DND-41 (cell line): ENCODE results near the gene GALNT5.

Experiments used
- ATAC-seq: fragments of 200-7000 bp; cut with Tn5 transposase; 3 replicates; pipeline ENCODE4 v1.9.1; 2021; ENCODE audit warnings: low read depth; ENCODE audit not compliant: insufficient read depth
- DNase-seq: peaks from one replicate; pipeline ENCODE4 v3.0.0-alpha.2; 2020
- H2AFZ ChIP-seq: 2 replicates; pipeline ENCODE4 v1.6.0; 2012; ENCODE audit warnings: low read depth, low read length
- H3K27ac ChIP-seq: 2 replicates; pipeline ENCODE4 v1.5.1; 2012; ENCODE audit warnings: low read length, inconsistent platforms
- H3K27me3 ChIP-seq: fragments of 200-600 bp; sonication (generic); 2 replicates; pipeline ENCODE4 v1.6.0; 2012; ENCODE audit warnings: low read length, mild to moderate bottlenecking, inconsistent platforms; ENCODE audit not compliant: insufficient read depth, poor library complexity
- H3K36me3 ChIP-seq: 2 replicates; pipeline ENCODE4 v1.5.1; 2012; ENCODE audit warnings: low read length, inconsistent platforms; ENCODE audit not compliant: insufficient read depth
- H3K4me1 ChIP-seq: 2 replicates; pipeline ENCODE4 v1.5.1; 2012; ENCODE audit warnings: mild to moderate bottlenecking, low read length; ENCODE audit not compliant: insufficient read depth
- H3K4me2 ChIP-seq: 2 replicates; pipeline ENCODE4 v1.6.0; 2012; ENCODE audit warnings: mild to moderate bottlenecking, moderate library complexity, low read length, inconsistent platforms; ENCODE audit not compliant: insufficient read depth
- H3K4me3 ChIP-seq, 2 experiments: fragments of 200-600 bp in 1 of 2; shearing (Covaris generic) in 1 of 2; 2 replicates each; pipeline ENCODE4 v1.5.1; 2012 to 2016; ENCODE audit warnings: inconsistent platforms in 2 of 2, low read length in 2 of 2, mild to moderate bottlenecking in 2 of 2, low read depth in 1 of 2, moderate library complexity in 1 of 2
- H3K79me2 ChIP-seq: 2 replicates; pipeline ENCODE4 v1.6.0; 2012; ENCODE audit warnings: low read length, inconsistent platforms; ENCODE audit not compliant: insufficient read depth
- H3K9ac ChIP-seq: 2 replicates; pipeline ENCODE4 v1.6.0; 2012; ENCODE audit warnings: low read depth, mild to moderate bottlenecking, inconsistent platforms, low read length, moderate library complexity
- H3K9me3 ChIP-seq: 2 replicates; pipeline ENCODE4 v1.5.1; 2012; ENCODE audit warnings: low read length, moderate library complexity, mild to moderate bottlenecking, inconsistent platforms; ENCODE audit not compliant: insufficient read depth, severe bottlenecking
- H4K20me1 ChIP-seq: 2 replicates; pipeline ENCODE4 v1.6.0; 2012; ENCODE audit warnings: low read length; ENCODE audit not compliant: insufficient read depth
- CTCF ChIP-seq: IDR thresholded peaks from 2 replicates; pipeline ENCODE4 v1.5.1; 2012; ENCODE audit warnings: borderline replicate concordance, low read length, moderate library complexity, mild to moderate bottlenecking; ENCODE audit not compliant: poor library complexity, severe bottlenecking; ENCODE audit errors: extremely low read depth
- EZH2 ChIP-seq: IDR thresholded peaks from 3 replicates; pipeline ENCODE4 v1.6.1; 2012; ENCODE audit warnings: borderline replicate concordance, low read depth, mild to moderate bottlenecking, moderate library complexity, low read length, inconsistent platforms; ENCODE audit not compliant: severe bottlenecking

The GALNT5 gene

GRCh38 chr2:157348291-157348921 is 90.9 kb downstream of the GALNT5 start:
- Histone ChIP-seq H2AFZ (no peak overlapping the region), H3K9ac (no peak overlapping the region), H4K20me1 (no peaks in the 10 kb centered on the region), H3K27me3 (no peaks in the 10 kb centered on the region), H3K27ac (no peak overlapping the region), H3K36me3 (no peaks in the 10 kb centered on the region), H3K4me2 (no peak overlapping the region), H3K4me3 (no peak overlapping the region), H3K79me2 (no peaks in the 10 kb centered on the region), H3K4me1 (no peaks in the 10 kb centered on the region), H3K9me3 (no peaks in the 10 kb centered on the region)
- no peak for TF ChIP-seq EZH2
- no peak for TF ChIP-seq CTCF
- ATAC-seq (no peak), DNase-seq (no peak)

- Histone ChIP-seq H3K9me3 (no peaks in the 10 kb centered on the region), H3K4me2 (no peak overlapping the region), H3K9ac (no peak overlapping the region), H3K4me1 (no peaks in the 10 kb centered on the region), H3K27ac (no peak overlapping the region), H3K27me3 (no peaks in the 10 kb centered on the region), H2AFZ (no peak overlapping the region), H3K4me3 (no peak overlapping the region), H4K20me1 (no peaks in the 10 kb centered on the region), H3K36me3 (no peaks in the 10 kb centered on the region), H3K79me2 (no peaks in the 10 kb centered on the region)
- TF ChIP-seq CTCF, result no peak
- no peak for TF ChIP-seq EZH2
- ATAC-seq (no peak), DNase-seq (no peak)
These were observed 92.5 kb downstream of the GALNT5 start for GRCh38 chr2:157349949-157350515.

- TF ChIP-seq EZH2 (no peak), CTCF (no peak)
- DNase-seq (no peak), ATAC-seq (no peak)
- Histone ChIP-seq H3K9ac (no peak overlapping the region), H4K20me1 (no peaks in the 10 kb centered on the region), H3K27me3 (no peaks in the 10 kb centered on the region), H3K4me1 (no peaks in the 10 kb centered on the region), H3K36me3 (no peaks in the 10 kb centered on the region), H3K9me3 (no peaks in the 10 kb centered on the region), H3K27ac (no peak overlapping the region), H3K4me3 (no peak overlapping the region), H3K4me2 (no peak overlapping the region), H2AFZ (no peak overlapping the region), H3K79me2 (no peaks in the 10 kb centered on the region)
These were observed 98.1 kb downstream of the GALNT5 start for GRCh38 chr2:157355618-157356017.
